Panc1 (cell line): Measurements from ENCODE around the gene MAP3K4. TPM values are rescaled to one million over a fixed set of nuclear protein-coding genes. Genes with fewer than 3 reads are reported as not detected.

Experiments
- ATAC-seq: fragments of 200-7000 bp; cut with Tn5 transposase; 2 replicates; pipeline ENCODE4 v1.9.1; 2020; ENCODE audit warnings: mild to moderate bottlenecking, moderate library complexity
- BruUV-seq: library from RNA; stranded (reverse); fragments of 400-500 nt; replicated peaks from 2 replicates; lab custom pipeline; 2021; lab: Mats Ljungman, UMichigan
- CTCF ChIA-PET: fragments of 300-600 bp; sonication (Branson Sonifier 250); formaldehyde crosslinking; loops from one replicate; lab custom pipeline; 2022; ENCODE audit warnings: antibody characterized with exemption; lab: Charles Lee
- POLR2A ChIA-PET: fragments of 300-600 bp; sonication (Branson Sonifier 250); formaldehyde crosslinking; loops from one replicate; lab custom pipeline; 2022; ENCODE audit warnings: antibody characterized with exemption; lab: Charles Lee
- DNase-seq: peaks from one replicate; pipeline ENCODE4 v3.0.0-alpha.2; 2010; ENCODE audit warnings: low read depth, low spot score
- H3K27ac ChIP-seq: 2 replicates; pipeline ENCODE4 v1.5.1; 2011; ENCODE audit warnings: mild to moderate bottlenecking, low read length, inconsistent platforms
- H3K27me3 ChIP-seq: fragments of 200-500 bp; sonication (Bioruptor generic); 2 replicates; pipeline ENCODE4 v1.6.0; 2014; ENCODE audit warnings: low read length, inconsistent platforms; ENCODE audit not compliant: control insufficient read depth, insufficient read depth
- H3K36me3 ChIP-seq: fragments of 200-500 bp; sonication (Bioruptor generic); 2 replicates; pipeline ENCODE4 v1.5.1; 2014; ENCODE audit warnings: inconsistent platforms, mild to moderate bottlenecking, low read length, moderate library complexity; ENCODE audit not compliant: control insufficient read depth, insufficient read depth
- H3K4me1 ChIP-seq: 2 replicates; pipeline ENCODE4 v1.5.1; 2011; ENCODE audit warnings: inconsistent platforms, mild to moderate bottlenecking, low read length, moderate library complexity; ENCODE audit not compliant: control insufficient read depth, insufficient read depth
- H3K4me3 ChIP-seq, 2 experiments: 2 replicates each; pipeline ENCODE4 v1.5.1; 2011 to 2012; ENCODE audit warnings: low read depth in 2 of 2, low read length in 2 of 2, mild to moderate bottlenecking in 2 of 2, inconsistent platforms in 1 of 2, moderate library complexity in 1 of 2
- H3K9me3 ChIP-seq: fragments of 200-500 bp; sonication (Bioruptor generic); 2 replicates; pipeline ENCODE4 v1.5.1; 2014; ENCODE audit warnings: low read depth, mild to moderate bottlenecking, inconsistent platforms, low read length, moderate library complexity; ENCODE audit not compliant: control insufficient read depth, insufficient read depth
- CTCF ChIP-seq: fragments of 450-650 bp; IDR thresholded peaks from 2 replicates; pipeline ENCODE4 v1.5.1; 2017; ENCODE audit warnings: mild to moderate bottlenecking
- POLR2AphosphoS5 ChIP-seq: IDR thresholded peaks from 2 replicates; pipeline ENCODE4 v1.6.1; 2012; ENCODE audit warnings: mild to moderate bottlenecking, low read depth, low read length, moderate library complexity
- REST ChIP-seq, 2 experiments: IDR thresholded peaks; 2 replicates each; pipeline ENCODE4 v1.6.1; 2011 to 2012; ENCODE audit warnings: low read depth in 2 of 2, control low read depth in 1 of 2, low read length in 1 of 2, mild to moderate bottlenecking in 1 of 2, moderate library complexity in 1 of 2; ENCODE audit not compliant: insufficient read depth in 1 of 2
- SIN3A ChIP-seq: IDR thresholded peaks from 2 replicates; pipeline ENCODE4 v1.6.1; 2012; ENCODE audit warnings: low read depth, mild to moderate bottlenecking, low read length, moderate library complexity, borderline replicate concordance; ENCODE audit not compliant: insufficient read depth
- TCF7L2 ChIP-seq: IDR thresholded peaks from 2 replicates; pipeline ENCODE4 v1.6.1; 2011; ENCODE audit warnings: mild to moderate bottlenecking, low read depth, low read length, inconsistent platforms
- in situ Hi-C: cut with HindIII; loops from 2 replicates; pipeline ENCODE4 v1.10.0; 2016; ENCODE audit warnings: low sequenced_read_pairs, low pct_unique_long_range_greater_than_20kb
- intact Hi-C: fragments of 100-400 bp; cut with micrococcal nuclease; formaldehyde crosslinking; loops from one replicate; pipeline ENCODE4 v1.10.0; 2022; ENCODE audit not compliant: unreplicated experiment
- total RNA-seq: library from RNA; stranded (reverse); gene quantifications from one replicate; pipeline ENCODE4 v1.2.1, GENCODE V29; 2021; ENCODE audit not compliant: unreplicated experiment

Gene MAP3K4
- total RNA-seq, 1 experiment from 2014 or later = 49.3 TPM

GRCh38 chr6:160990847-160991405 lies 643 bp upstream of the MAP3K4 start:
- Histone ChIP-seq H3K27ac (peak overlapping the region; percentile 82), H3K4me1 (peaks cover 9% of the 10 kb centered on the region), H3K9me3 (no peaks in the 10 kb centered on the region), H3K27me3 (no peaks in the 10 kb centered on the region), H3K4me3 (peak overlapping the region; percentile 67 to 94), H3K36me3 (no peaks in the 10 kb centered on the region; the same call in 1 of the 2 replicates)
- DNase-seq (no peak), ATAC-seq (no peak; the same call in 1 of the 2 replicates)
- BruUV-seq = TSS peak; percentile 91
- TF ChIP-seq REST (IDR thresholded peaks at IDR 0.05; ENCODE audit: insufficient read depth in 1 of 2, low read depth in 2 of 2, low read length in 1 of 2) = no peak
- TF ChIP-seq POLR2AphosphoS5 = no peak
- TF ChIP-seq CTCF = no peak
- no peak for TF ChIP-seq SIN3A
- no peak for TF ChIP-seq TCF7L2
- intact Hi-C loops = loop anchor here (5.0 kb wide), 1 partner anchor 381 kb away; no protein-coding TSS in a partner anchor
- in situ Hi-C loops = no loop called here
- CTCF ChIA-PET = interaction anchor here (0.6 to 0.9 kb wide), 2 partner anchors 60 to 383 kb away, joined by 3 read pairs; no protein-coding TSS in a partner anchor
- POLR2A ChIA-PET = no interaction called here

- ATAC-seq (peak; percentile 69), DNase-seq (peak; percentile 58)
- TF ChIP-seq TCF7L2 (no peak), POLR2AphosphoS5 (no peak), CTCF (peak; percentile 78), SIN3A (0 out of 2 replicates have a peak, but pooled peaks have one; percentile 20)
- Histone ChIP-seq H3K9me3 (no peaks in the 10 kb centered on the region), H3K27me3 (no peaks in the 10 kb centered on the region), H3K36me3 (no peaks in the 10 kb centered on the region; the same call in 1 of the 2 replicates), H3K4me1 (peaks cover 18% of the 10 kb centered on the region), H3K4me3 (peak overlapping the region; percentile 67 to 94), H3K27ac (peak overlapping the region; percentile 80)
- no TSS peak for BruUV-seq
- intact Hi-C loops = loop anchor here (2.0 to 5.0 kb wide), 2 partner anchors 62 to 380 kb away; no protein-coding TSS in a partner anchor
- ChIA-PET POLR2A (no interaction called here), CTCF (interaction anchor here (0.9 to 1.2 kb wide), 2 partner anchors 62 to 241 kb away, joined by 3 to 8 read pairs; no protein-coding TSS in a partner anchor)
- in situ Hi-C loops = no loop called here
Observed at GRCh38 chr6:160992061-160992979, 751 bp downstream of the MAP3K4 start.
